Activated CD4-positive, CD25-positive, alpha-beta regulatory T cell (primary cell): ENCODE measurements around the gene ARHGAP9.

Experiments
- DNase-seq, 4 experiments: peaks; one replicate each; lab custom pipeline; 2025; lab: John Stamatoyannopoulos, UW

ARHGAP9 gene

DNA sequence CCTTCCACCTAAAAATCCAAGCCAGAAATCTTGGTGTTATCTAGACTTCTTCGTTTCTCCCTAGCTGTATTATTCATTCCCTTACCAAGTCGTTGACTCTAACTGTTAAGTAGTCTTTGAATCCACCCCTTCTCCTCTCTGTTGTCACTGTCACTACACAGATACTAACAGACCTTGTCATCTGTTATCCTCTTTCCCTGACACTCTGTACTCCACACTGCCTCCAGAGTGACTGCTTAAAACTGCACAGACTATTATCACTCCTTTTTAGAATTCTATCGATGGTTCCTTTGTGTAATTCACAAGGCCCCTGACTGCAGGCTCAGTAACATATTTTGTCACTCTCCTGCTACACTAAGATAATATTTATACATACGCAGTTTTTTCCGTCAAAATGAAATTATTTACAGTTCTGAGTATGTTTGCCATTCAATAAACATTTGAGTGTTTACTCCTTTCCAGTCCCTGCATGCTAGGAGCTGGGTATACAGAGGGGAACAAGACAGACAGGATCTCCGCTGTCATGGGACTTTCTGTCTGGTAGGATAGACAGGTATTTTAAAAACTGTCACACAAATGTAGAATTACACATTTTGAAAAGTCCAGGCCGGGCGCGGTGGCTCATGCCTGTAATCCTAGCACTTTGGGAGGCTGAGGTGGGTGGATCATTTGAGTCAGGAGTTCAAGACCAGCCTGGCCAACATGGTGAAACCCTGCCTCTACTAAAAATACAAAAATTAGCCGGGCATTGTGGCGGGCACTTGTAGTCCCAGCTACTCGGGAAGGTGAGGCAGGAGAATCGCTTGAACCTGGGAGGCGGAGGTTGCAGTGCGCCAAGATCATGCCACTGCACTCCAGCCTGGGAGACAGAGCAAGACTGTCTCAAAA is 12.0 kb upstream of the ARHGAP9 start:
- DNase-seq: no peak

DNA sequence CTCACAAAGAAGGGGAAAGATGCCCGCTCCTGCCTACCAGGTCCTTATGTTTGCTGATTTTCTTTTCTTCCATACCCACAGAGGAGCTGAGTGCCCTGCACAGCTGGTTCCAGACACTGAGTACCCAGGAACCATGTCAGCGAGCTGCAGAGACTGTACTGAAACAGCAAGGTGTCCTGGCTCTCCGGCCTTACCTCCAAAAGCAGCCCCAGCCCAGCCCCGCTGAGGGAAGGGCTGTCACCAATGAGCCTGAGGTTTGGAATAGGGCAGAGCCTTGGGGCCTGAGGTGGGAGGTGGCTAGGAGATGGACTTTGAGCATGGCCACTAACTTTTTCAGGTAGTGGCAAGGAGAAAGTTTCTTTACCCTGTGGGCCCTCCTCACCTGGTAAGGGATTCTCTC is 10.5 kb upstream of the ARHGAP9 start:
- no peak for DNase-seq

- no peak for DNase-seq
Observed at GRCh38 chr12:57489157-57489641, 9.5 kb upstream of the ARHGAP9 start.

DNA sequence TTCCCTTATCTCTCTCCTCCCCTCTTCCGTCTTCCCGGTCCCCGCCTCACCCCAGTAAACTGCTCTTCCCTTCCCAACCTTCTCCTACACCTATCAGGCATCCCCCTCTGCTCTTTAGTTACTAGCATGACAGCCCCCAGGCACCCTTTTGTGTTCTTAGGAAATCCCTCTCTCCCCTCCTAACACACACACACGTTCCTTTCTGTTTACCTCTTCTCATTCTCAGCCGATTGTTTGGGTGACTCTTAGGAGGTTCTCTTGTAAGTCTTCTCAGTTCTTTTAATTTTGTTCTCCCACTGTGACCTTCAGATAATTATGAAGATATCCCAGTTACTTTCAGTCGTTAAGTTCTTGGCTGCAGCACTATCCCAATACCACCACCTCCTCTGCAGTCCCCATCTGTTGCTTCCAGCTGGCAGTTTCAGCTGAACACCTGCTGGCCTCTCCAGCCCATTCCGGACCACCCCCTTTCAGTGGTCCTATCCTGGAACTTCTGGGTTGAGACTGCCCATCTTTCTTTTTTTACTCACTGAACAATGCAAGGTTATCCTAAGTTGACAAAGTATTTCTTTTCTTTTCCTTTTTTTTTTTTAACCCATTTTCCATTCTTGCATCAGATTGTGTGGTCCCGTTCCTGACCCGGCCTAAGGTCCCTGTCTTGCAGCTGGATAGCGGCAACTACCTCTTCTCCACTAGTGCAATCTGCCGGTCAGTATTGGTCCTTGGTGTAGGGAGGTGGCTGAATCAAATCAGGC is 8.9 kb upstream of the ARHGAP9 start:
- DNase-seq: no peak

GRCh38 chr12:57487597-57488401 is 8.1 kb upstream of the ARHGAP9 start, which contains the start of gene MARS1:
Gene MARS1 (plus strand): TSS chr12:57488068. CDS start chr12:57488091, 23 bp downstream.
- peak; percentile 74 to 85 (median 82) for DNase-seq

- DNase-seq: no peak
Observed at GRCh38 chr12:57487055-57487596, 7.5 kb upstream of the ARHGAP9 start.

DNA sequence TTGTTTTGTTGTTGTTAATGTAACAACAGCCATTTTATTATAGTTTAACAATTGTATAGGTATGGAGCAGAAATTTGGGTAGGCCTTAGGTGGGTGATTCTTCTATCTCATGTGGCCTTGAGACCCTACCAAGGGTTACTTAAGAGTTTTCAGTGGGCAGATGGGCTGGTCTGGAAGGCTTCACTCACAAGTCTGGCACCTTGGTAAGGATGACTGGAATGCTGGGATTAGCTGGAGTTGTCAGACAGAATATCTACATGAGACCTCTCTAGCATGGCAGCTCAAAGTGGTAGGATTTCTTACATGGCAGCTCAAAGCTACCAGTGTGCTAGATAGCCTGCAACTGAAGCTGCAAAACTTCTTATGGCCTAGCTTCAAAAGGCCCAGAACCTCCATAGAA is 6.0 kb upstream of the ARHGAP9 start:
- DNase-seq: no peak

DNA sequence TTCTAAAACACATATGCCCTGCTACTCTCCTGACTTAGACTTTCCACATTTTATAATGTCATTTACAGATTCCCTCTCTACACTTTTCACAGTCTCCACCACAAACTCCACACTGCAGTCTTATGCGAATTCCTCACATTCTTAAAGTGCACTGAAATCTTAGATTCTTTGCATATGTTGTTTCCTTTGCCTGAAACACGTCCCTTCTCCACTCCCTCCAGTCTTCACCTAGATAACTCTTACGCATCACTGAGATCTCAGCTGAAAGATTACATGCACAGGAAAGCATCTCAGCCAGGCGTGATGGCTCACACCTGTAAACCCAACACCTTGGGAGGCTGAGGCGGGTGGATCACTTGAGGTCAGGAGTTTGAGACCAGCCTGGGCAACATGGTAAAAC is 3.8 kb upstream of the ARHGAP9 start:
- DNase-seq: no peak

DNA sequence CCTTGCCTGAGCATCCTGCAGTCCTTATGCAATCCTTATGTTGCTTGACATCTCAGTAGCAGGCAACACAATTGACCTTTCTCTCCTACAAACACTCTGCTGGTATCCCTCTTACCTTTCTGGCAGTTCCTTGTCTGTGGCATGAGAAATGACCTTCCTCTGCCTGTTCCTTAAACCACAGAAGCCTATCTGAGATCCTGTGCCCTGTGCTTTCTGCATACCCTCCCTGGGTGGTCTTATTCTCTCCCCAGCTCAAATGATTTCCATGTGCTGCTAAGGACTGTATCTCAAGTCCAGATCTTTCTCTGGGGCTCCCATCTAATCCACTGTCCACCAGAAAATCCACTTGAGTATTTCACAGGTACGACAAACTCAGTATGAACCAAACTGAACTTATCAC is 2.0 kb upstream of the ARHGAP9 start:
- no peak for DNase-seq

GRCh38 chr12:57479043-57479375 is 657 bp downstream of the ARHGAP9 start:
- no peak for DNase-seq

GRCh38 chr12:57477710-57478681 is 1.7 kb downstream of the ARHGAP9 start:
- DNase-seq: no peak

GRCh38 chr12:57476993-57477709 is 2.5 kb downstream of the ARHGAP9 start:
- DNase-seq: no peak

DNA sequence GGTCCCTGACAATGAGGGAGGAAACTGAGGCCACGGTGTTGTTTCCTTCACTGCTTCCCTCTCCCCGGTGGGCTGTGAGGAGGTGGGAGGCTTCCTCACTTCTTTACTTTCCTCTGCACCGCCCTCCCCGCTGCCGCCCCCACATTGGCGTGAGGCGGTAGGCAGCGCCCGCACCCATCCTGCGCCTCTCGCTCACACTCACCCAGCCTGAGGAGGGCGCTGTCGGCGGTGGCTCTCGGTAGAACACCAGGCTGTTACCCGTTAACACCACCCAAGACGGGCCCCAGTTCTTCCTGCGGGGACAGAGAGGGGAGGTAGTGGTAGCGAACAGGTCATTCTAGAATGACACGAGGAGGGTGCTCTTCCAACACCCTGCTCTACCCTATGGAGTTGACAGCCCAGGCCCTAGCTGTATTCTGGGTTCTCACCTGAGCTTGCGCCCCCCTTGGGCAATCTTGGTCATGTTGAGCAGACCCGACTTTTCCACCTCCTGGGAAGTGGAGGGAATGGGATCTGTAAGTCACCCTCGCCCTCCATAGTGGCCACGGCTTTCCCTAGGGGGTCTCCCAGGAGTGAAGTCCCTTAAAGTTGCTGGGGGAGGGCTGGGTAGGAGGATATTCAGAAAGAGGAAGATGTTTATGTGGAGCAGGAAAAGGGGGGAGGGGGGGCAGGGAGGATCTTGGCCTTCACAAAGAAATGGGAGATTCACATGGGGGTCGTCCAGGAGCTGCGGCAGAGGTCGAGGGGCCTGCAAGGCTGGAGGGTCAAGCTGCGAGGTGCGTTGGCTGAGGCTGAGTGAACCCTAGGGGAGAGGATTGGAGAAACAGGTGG is 3.3 kb downstream of the ARHGAP9 start:
- peak; percentile 30 to 61 (median 50) for DNase-seq

DNA sequence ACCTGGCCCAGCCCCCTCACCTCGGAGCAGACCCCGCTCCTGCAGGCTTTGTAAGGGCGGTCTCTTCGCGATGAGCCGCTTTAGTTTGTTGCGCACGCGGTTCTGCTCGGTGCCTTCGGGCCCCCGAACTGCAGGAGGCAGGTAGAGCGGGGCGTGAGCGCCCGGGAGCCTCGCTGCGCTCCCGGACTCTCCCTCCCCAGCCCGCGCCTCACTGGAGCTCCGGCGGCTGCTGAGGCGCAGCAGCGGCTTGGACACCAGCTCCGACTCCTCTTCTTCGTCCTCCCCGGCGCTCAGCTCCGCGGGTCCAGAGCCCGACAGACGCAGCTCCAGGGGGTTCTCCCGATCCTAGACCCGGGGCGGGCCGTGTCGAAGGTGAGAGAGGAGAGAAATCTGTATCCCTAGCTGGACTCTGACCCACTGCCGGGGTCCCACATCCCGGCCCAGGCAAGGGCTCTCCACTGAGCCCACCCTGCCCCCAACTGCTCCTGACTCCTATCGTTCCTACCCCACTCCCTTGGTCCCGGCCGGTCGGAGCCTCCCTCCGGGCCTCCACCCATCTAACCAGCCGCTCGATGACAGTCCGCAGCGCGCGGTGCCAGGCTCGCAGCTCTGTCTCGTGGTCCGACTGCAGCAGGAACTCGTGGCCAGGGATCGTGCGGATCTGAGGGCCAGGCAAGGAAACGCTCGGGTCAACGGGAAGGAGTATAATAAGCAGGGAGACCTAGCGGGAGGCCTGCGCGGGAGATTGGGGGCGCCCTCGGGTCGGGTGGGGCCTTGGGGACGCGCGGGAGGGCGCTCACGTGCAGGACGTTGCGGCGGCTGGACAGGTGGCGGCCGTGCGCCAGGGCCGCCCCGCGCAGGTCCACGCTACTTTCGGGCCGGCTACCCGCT is 4.2 kb downstream of the ARHGAP9 start:
- DNase-seq: no peak

- DNase-seq: no peak
Observed at GRCh38 chr12:57474862-57475261, 4.8 kb downstream of the ARHGAP9 start.

GRCh38 chr12:57474430-57474829 is 5.2 kb downstream of the ARHGAP9 start:
- DNase-seq: no peak

- no peak for DNase-seq
Observed at GRCh38 chr12:57473886-57474285, 5.8 kb downstream of the ARHGAP9 start.

DNA sequence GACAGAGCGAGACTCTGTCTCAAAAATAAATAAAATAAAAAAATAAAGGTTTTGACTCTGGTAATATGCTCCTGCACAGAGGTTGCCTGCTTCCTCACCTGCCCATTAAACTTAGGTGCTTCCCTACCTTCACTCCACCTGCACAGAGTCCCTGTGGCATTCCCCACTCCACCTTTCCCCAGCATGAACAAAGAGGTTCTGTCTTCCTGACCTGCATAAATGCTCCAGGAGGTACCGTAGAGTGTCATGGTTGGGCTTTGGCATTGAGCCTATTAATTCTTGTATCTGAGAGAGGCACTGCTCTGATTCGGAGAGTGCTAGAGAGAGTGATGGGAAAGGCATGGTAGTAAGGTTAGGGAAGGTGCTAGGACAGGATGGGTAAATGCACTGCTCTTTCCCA is 6.3 kb downstream of the ARHGAP9 start:
- no peak for DNase-seq
